ENCODE data around the gene INTS6L. TPM values are rescaled to one million over a fixed set of nuclear protein-coding genes. Genes with fewer than 3 reads are reported as not detected.
A peak's percentile ranks its signal among the peaks of the same experiment; 100 is the strongest.

The INTS6L gene
- polyA plus RNA-seq, 3 donors = 2.7 to 29.0 (median 3.0) TPM

DNA sequence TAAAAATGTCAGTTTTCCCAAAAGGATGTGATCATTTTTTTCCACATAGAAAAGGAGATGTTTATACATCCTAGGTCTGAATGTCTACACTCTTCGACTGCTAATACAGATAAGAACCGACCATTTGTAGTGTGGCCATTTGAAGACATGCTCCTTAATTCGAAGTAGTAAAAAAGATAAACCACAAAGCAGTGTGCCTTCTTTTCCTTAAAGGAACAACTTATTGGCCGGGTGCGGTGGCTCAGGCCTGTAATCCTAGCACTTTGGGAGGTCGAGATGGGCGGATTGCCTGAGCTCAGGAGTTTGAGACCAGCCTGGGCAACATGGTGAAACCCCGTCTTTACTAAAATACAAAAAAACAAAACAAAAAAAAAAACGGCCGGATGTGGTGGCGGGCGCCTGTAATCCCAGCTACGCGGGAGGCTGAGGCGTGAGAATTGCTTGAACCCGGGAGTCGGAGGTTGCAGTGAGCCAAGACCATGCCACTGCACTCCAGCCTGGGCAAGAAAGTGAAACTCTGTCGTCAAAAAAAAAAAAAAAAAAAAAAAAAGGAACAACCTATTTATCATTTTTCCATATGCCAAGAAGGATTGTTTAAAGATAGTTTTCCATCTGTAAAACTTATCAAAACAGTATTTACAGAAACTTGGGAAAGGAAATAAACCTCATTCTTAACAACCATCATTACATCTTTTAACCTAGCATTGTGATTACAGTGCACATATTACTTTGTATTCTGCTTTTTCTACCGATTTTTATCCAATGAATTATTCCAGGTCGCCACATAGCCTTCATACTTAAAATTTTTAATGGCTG is 2.6 kb downstream of the INTS6L start:
- H3K36me3 Mint-ChIP-seq = peaks cover 4 to 11% of the 10 kb centered on the region in 2 donors

GRCh38 chrX:135528254-135528653 is 7.8 kb downstream of the INTS6L start:
- no peaks in the 10 kb centered on the region for H4K20me1 ChIP-seq (ENCODE audit: insufficient read depth, low read length)
- no peaks in the 10 kb centered on the region for H3K9me3 ChIP-seq (replicated peaks in 1 of 2; ENCODE audit: control insufficient read depth in 1 of 2, insufficient read depth in 1 of 2, low read length in 2 of 2)
- DNase-seq = no peak
- no peaks in the 10 kb centered on the region for H3K36me3 ChIP-seq (replicated peaks in 1 of 2; ENCODE audit: control insufficient read depth in 1 of 2, insufficient read depth in 2 of 2, low read length in 2 of 2)
- no peak overlapping the region for H3K27ac Mint-ChIP-seq
- TF ChIP-seq CTCF (IDR thresholded peaks at IDR 0.05) = no peak
- no peak overlapping the region for H3K4me3 ChIP-seq (replicated peaks in 1 of 3; ENCODE audit: low read depth in 2 of 3, low read length in 3 of 3)
- H3K27me3 ChIP-seq (ENCODE audit: control insufficient read depth in 2 of 2, insufficient read depth in 2 of 2, low read length in 2 of 2) = peaks cover 0 to 2% of the 10 kb centered on the region in 2 donors
- peaks cover 4 to 11% of the 10 kb centered on the region in 2 donors for H3K36me3 Mint-ChIP-seq
- H3K27me3 Mint-ChIP-seq (ENCODE audit: low read depth in 3 of 3) = peaks cover 0 to 7% (median 0%) of the 10 kb centered on the region in 3 donors
- no CpG with 5 or more reads among the region's 5 CpGs for WGBS (ENCODE audit: insufficient coverage)
- no peak overlapping the region for H2AFZ ChIP-seq (ENCODE audit: insufficient read depth, low read depth, low read length, poor library complexity, severe bottlenecking)
- H3K9me3 Mint-ChIP-seq = peaks cover 0 to 2% (median 0%) of the 10 kb centered on the region in 7 donors
- H3K27ac ChIP-seq (ENCODE audit: low read depth in 1 of 2, low read length in 2 of 2) = no peak overlapping the region
- peaks cover 43% of the 10 kb centered on the region for H3K79me2 ChIP-seq (ENCODE audit: insufficient read depth, low read length)
- intact Hi-C loops (cut with micrococcal nuclease) = no loop called here
- H3K4me3 Mint-ChIP-seq = no peak overlapping the region
- no peak overlapping the region for H3K9ac ChIP-seq (ENCODE audit: insufficient read depth, low read length, poor library complexity, severe bottlenecking)
- peaks cover 13 to 14% of the 10 kb centered on the region in 2 donors for H3K4me1 ChIP-seq (ENCODE audit: control insufficient read depth in 1 of 2, insufficient read depth in 2 of 2, low read length in 2 of 2)
- no peak overlapping the region for H3K4me2 ChIP-seq (replicated peaks; ENCODE audit: extremely low read depth, low read length, poor library complexity, severe bottlenecking)
- peaks cover 30% of the 10 kb centered on the region for H3K4me1 Mint-ChIP-seq

More for the DNA sequence above, 2.6 kb downstream of the INTS6L start:
- H3K27ac Mint-ChIP-seq = peak overlapping the region; percentile 82 to 95 (median 92)
- Histone ChIP-seq H3K79me2 (ENCODE audit: insufficient read depth, low read length) (peaks cover 41% of the 10 kb centered on the region), H3K4me2 (replicated peaks; ENCODE audit: extremely low read depth, low read length, poor library complexity, severe bottlenecking) (peak overlapping the region; percentile 79), H2AFZ (ENCODE audit: insufficient read depth, low read depth, low read length, poor library complexity, severe bottlenecking) (peak overlapping the region; percentile 27), H3K27me3 (ENCODE audit: control insufficient read depth in 2 of 2, insufficient read depth in 2 of 2, low read length in 2 of 2) (no peaks in the 10 kb centered on the region), H4K20me1 (ENCODE audit: insufficient read depth, low read length) (no peaks in the 10 kb centered on the region), H3K27ac (ENCODE audit: low read depth in 1 of 2, low read length in 2 of 2) (peak overlapping the region in 1 of 2 donors; percentile 80), H3K9me3 (replicated peaks in 1 of 2; ENCODE audit: control insufficient read depth in 1 of 2, insufficient read depth in 1 of 2, low read length in 2 of 2) (no peaks in the 10 kb centered on the region), H3K36me3 (replicated peaks in 1 of 2; ENCODE audit: control insufficient read depth in 1 of 2, insufficient read depth in 2 of 2, low read length in 2 of 2) (no peaks in the 10 kb centered on the region), H3K4me3 (replicated peaks in 1 of 3; ENCODE audit: low read depth in 2 of 3, low read length in 3 of 3) (peak overlapping the region; percentile 57 to 85 (median 85)), H3K9ac (ENCODE audit: insufficient read depth, low read length, poor library complexity, severe bottlenecking) (peak overlapping the region; percentile 41), H3K4me1 (ENCODE audit: control insufficient read depth in 1 of 2, insufficient read depth in 2 of 2, low read length in 2 of 2) (peaks cover 5 to 11% of the 10 kb centered on the region in 2 donors)
- DNase-seq = no peak
- TF ChIP-seq CTCF (IDR thresholded peaks at IDR 0.05) = no peak
- H3K4me1 Mint-ChIP-seq = peaks cover 18% of the 10 kb centered on the region
- intact Hi-C loops (cut with micrococcal nuclease) = no loop called here
- peaks cover 0 to 12% (median 1%) of the 10 kb centered on the region in 7 donors for H3K9me3 Mint-ChIP-seq
- peak overlapping the region; percentile 85 to 92 for H3K4me3 Mint-ChIP-seq
- WGBS (ENCODE audit: insufficient coverage) = 92% methylated on average over 2 of the region's 20 CpGs
- H3K27me3 Mint-ChIP-seq (ENCODE audit: low read depth in 3 of 3) = peaks cover 0 to 9% (median 0%) of the 10 kb centered on the region in 3 donors
